Tibial nerve (tissue), 4 donors: ENCODE data around the gene NT5C3A. TPM values are rescaled to one million over a fixed set of nuclear protein-coding genes. Genes with fewer than 3 reads are reported as not detected.
A peak's percentile ranks its signal among the peaks of the same experiment; 100 is the strongest.

Experiments used
- DNase-seq, 2 donors: peaks; one replicate each; pipeline ENCODE4 v3.0.0-alpha.2; 2019; ENCODE audit warnings: low spot score in 2 of 2
- H3K27ac ChIP-seq, 4 donors: fragments of 200-600 bp; sonication (generic) in 3 of 4; one replicate each; pipeline ENCODE4 v1.5.1; 2017 to 2019; ENCODE audit warnings: mild to moderate bottlenecking in 1 of 4
- H3K27me3 ChIP-seq, 2 donors: fragments of 200-600 bp; sonication (generic) in 1 of 2; one replicate each; pipeline versions ENCODE4 v1.5.1 to v1.6.0; 2017 to 2019
- H3K36me3 ChIP-seq, 3 donors: fragments of 200-600 bp; sonication (generic); one replicate each; pipeline ENCODE4 v1.5.1; 2018 to 2019
- H3K4me1 ChIP-seq, 4 donors: fragments of 200-600 bp; sonication (generic) in 3 of 4; one replicate each; pipeline ENCODE4 v1.5.1; 2017 to 2019
- H3K4me3 ChIP-seq, 4 donors: fragments of 200-600 bp; sonication (generic) in 3 of 4; one replicate each; pipeline ENCODE4 v1.5.1; 2017 to 2019; ENCODE audit warnings: mild to moderate bottlenecking in 1 of 4, moderate library complexity in 1 of 4
- H3K9me3 ChIP-seq, 4 donors: fragments of 200-600 bp; sonication (generic) in 3 of 4; one replicate each; pipeline ENCODE4 v1.5.1; 2017 to 2019
- CTCF ChIP-seq, 5 experiments: fragments of 200-600 bp in 3 of 5; fragments of 450-650 bp in 2 of 5; sonication (generic) in 3 of 5; IDR thresholded peaks; one replicate each; pipeline ENCODE4 v1.5.1; 2016 to 2019; ENCODE audit warnings: antibody characterized with exemption in 5 of 5, mild to moderate bottlenecking in 3 of 5, moderate library complexity in 2 of 5
- EP300 ChIP-seq, 2 donors: sonication (generic); formaldehyde crosslinking; IDR thresholded peaks; one replicate each; pipeline ENCODE4 v1.6.1; 2017; ENCODE audit warnings: antibody characterized with exemption in 2 of 2, mild to moderate bottlenecking in 1 of 2
- POLR2A ChIP-seq, 2 donors: fragments of 450-650 bp; IDR thresholded peaks; one replicate each; pipeline ENCODE4 v1.6.1; 2017; ENCODE audit warnings: antibody characterized with exemption in 2 of 2, mild to moderate bottlenecking in 2 of 2, moderate library complexity in 2 of 2
- WGBS, 2 donors: methylation state at CpG; one replicate each; pipeline ENCODE4 v1.1.5; 2018; 5-methylcytosine and 5-hydroxymethylcytosine counted together
- total RNA-seq, 4 donors: library from RNA; depleted of rRNA; stranded (reverse); fragments of >200 nt; gene quantifications; one replicate each; pipeline ENCODE4 v1.1.0, GENCODE V29; 2016

NT5C3A gene
- total RNA-seq, 4 donors from 2014 or later = 18.6 to 41.3 (median 26.8) TPM

- Histone ChIP-seq H3K4me1 (peaks cover 0 to 66% (median 24%) of the 10 kb centered on the region in 4 donors), H3K36me3 (no peaks in the 10 kb centered on the region), H3K4me3 (no peak overlapping the region), H3K27ac (peak overlapping the region in 1 of 4 donors; percentile 41), H3K9me3 (no peaks in the 10 kb centered on the region), H3K27me3 (no peaks in the 10 kb centered on the region)
- TF ChIP-seq EP300 (IDR thresholded peaks at IDR 0.05) (no peak), CTCF (IDR thresholded peaks at IDR 0.05) (no peak), POLR2A (IDR thresholded peaks at IDR 0.05) (no peak)
- 82 to 89% methylated on average over 8 of the region's 8 CpGs for WGBS, 2 donors
- no peak for DNase-seq
Observed at GRCh38 chr7:33041631-33042428, 20.7 kb downstream of the NT5C3A start.

- H3K27me3 ChIP-seq = no peaks in the 10 kb centered on the region
- peak overlapping the region in 3 of 4 donors; percentile 54 to 78 (median 60) for H3K27ac ChIP-seq
- 64 to 75% methylated on average over 9 of the region's 9 CpGs for WGBS, 2 donors
- DNase-seq = no peak
- peaks cover 0 to 63% (median 24%) of the 10 kb centered on the region in 4 donors for H3K4me1 ChIP-seq
- TF ChIP-seq POLR2A (IDR thresholded peaks at IDR 0.05) = no peak
- TF ChIP-seq CTCF (IDR thresholded peaks at IDR 0.05) = no peak
- TF ChIP-seq EP300 (IDR thresholded peaks at IDR 0.05) = no peak
- H3K4me3 ChIP-seq = peak overlapping the region in 2 of 4 donors; percentile 0 to 47
- H3K36me3 ChIP-seq = no peaks in the 10 kb centered on the region
- no peaks in the 10 kb centered on the region for H3K9me3 ChIP-seq
Observed at GRCh38 chr7:33040803-33041516, 21.6 kb downstream of the NT5C3A start.

GRCh38 chr7:33039903-33040292 is 22.7 kb downstream of the NT5C3A start:
- Histone ChIP-seq H3K9me3 (no peaks in the 10 kb centered on the region), H3K4me1 (peaks cover 0 to 58% (median 24%) of the 10 kb centered on the region in 4 donors), H3K36me3 (no peaks in the 10 kb centered on the region), H3K4me3 (peak overlapping the region; percentile 4 to 47 (median 39)), H3K27ac (peak overlapping the region; percentile 47 to 78 (median 57)), H3K27me3 (no peaks in the 10 kb centered on the region)
- 18 to 38% methylated on average over 1 of the region's 1 CpG for WGBS, 2 donors
- no peak for DNase-seq
- TF ChIP-seq POLR2A (IDR thresholded peaks at IDR 0.05) = no peak
- TF ChIP-seq CTCF (IDR thresholded peaks at IDR 0.05) = no peak
- TF ChIP-seq EP300 (IDR thresholded peaks at IDR 0.05) = no peak

- H3K27ac ChIP-seq = peak overlapping the region; percentile 47 to 78 (median 57)
- peak overlapping the region; percentile 4 to 47 (median 39) for H3K4me3 ChIP-seq
- no peaks in the 10 kb centered on the region for H3K9me3 ChIP-seq
- WGBS, 2 donors = 7 to 9% methylated on average over 5 of the region's 5 CpGs
- DNase-seq = no peak
- H3K36me3 ChIP-seq = no peaks in the 10 kb centered on the region
- H3K27me3 ChIP-seq = no peaks in the 10 kb centered on the region
- H3K4me1 ChIP-seq = peaks cover 0 to 56% (median 24%) of the 10 kb centered on the region in 4 donors
- TF ChIP-seq POLR2A (IDR thresholded peaks at IDR 0.05) (no peak), CTCF (IDR thresholded peaks at IDR 0.05) (no peak), EP300 (IDR thresholded peaks at IDR 0.05) (no peak)
Observed at GRCh38 chr7:33039257-33039902, 23.2 kb downstream of the NT5C3A start.
